ENCODE data around the gene PACRG.

Gene PACRG

GRCh38 chr6:163352011-163352685, 624.4 kb downstream of the PACRG start:
- TF ChIP-seq, protein P1, sequence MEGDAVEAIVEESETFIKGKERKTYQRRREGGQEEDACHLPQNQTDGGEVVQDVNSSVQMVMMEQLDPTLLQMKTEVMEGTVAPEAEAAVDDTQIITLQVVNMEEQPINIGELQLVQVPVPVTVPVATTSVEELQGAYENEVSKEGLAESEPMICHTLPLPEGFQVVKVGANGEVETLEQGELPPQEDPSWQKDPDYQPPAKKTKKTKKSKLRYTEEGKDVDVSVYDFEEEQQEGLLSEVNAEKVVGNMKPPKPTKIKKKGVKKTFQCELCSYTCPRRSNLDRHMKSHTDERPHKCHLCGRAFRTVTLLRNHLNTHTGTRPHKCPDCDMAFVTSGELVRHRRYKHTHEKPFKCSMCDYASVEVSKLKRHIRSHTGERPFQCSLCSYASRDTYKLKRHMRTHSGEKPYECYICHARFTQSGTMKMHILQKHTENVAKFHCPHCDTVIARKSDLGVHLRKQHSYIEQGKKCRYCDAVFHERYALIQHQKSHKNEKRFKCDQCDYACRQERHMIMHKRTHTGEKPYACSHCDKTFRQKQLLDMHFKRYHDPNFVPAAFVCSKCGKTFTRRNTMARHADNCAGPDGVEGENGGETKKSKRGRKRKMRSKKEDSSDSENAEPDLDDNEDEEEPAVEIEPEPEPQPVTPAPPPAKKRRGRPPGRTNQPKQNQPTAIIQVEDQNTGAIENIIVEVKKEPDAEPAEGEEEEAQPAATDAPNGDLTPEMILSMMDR (conservative IDR thresholded peaks at IDR 0.05; ENCODE audit: low read depth, low read length), result no peak
- no peak for DNase-seq (ENCODE audit: low read depth)

GRCh38 chr6:163352966-163353365, 625.2 kb downstream of the PACRG start:
- DNase-seq (ENCODE audit: low read depth), result no peak
- H3K4me3 ChIP-seq (ENCODE audit: low read depth, low read length), result no peak overlapping the region
- TF ChIP-seq, protein P1 (conservative IDR thresholded peaks at IDR 0.05; ENCODE audit: low read depth, low read length), result no peak

More at GRCh38 chr6:163352011-163352685, 624.4 kb downstream of the PACRG start:
- H3K4me3 ChIP-seq (ENCODE audit: low read depth, low read length), result no peak overlapping the region

DNA sequence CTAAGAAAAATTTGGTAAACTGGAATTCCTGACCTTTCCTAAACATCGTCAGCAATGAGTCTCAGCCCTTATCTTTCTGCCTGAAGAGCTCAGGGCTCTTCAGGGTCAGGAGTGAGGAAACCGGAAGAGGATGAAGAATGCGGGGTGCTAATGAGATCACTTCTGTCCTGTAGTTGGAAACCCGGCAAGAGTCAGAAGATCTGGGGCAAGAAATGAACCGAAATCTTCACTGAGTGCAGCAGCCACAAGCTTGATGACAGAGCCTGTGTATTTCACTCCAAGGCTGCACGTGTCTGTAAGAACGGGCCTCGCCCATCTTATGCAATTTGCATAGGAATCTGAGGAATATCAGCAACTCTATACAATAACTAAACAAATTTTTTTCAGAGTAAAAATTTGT, 626.3 kb downstream of the PACRG start:
- no peak overlapping the region for H3K4me3 ChIP-seq (ENCODE audit: low read depth, low read length)
- DNase-seq (ENCODE audit: low read depth), result peak; percentile 84
- TF ChIP-seq, protein P1 (conservative IDR thresholded peaks at IDR 0.05; ENCODE audit: low read depth, low read length), result no peak

DNA sequence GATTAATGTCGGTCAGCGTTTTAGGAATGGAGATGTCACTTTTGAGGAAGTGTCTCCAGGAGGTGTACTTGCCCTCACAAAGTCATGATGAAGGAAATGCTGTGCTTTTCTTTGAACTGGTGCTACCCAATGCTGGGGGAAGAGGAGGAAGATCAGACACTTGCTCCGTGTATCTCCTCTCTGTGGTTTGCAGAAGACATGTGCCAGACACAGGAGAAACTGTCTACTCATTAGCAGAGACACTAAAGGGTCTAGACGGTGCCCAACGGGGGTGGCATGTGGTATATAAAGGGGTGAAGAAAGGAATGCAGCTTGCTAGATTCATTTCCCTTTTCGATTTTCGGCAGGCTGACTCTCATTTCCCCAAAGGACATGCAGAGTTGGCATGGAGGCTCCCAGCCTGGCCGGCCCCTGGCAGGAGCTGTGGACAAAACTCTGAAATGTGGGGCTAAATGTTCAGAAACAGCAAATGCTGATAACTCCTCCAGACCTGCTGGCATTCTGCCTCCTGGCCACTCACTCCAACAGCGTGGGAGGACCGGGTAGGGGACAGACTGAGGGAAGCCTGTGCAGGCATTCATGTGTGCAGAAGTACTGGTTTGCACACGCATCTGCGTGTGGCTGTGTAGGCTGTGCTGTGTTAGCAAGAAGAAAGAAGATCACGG, 627.1 kb downstream of the PACRG start:
- H3K4me3 ChIP-seq (ENCODE audit: low read depth, low read length), result no peak overlapping the region
- TF ChIP-seq, protein P1 (conservative IDR thresholded peaks at IDR 0.05; ENCODE audit: low read depth, low read length), result no peak
- no peak for DNase-seq (ENCODE audit: low read depth)

DNA sequence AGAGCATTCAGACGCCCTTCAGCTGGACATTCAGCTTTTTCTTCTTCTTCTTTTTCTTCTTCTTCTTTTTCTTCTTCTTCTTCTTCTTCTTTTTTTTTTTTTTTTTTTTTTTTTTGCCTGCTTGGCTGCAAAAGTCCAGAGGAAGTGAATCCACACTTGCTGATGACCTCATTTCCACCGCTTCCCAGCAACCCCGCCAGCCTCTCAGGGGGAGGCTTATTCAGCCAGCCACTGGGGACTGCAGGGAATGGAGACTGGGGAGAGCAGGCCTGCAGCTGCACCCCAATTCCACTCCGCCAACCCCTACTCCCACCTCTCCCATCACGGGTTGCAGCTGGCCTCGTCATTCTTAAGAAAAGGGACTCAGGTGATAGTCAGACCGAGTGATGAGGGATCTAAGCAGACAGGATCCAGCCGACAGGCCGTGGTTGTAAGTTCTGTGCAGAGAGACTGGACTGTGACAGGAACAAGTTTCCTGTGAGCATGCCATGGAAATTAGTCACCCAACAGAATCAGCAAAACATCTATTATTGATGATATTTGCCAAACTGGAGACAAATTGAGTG, 627.7 kb downstream of the PACRG start:
- TF ChIP-seq, protein P1 (conservative IDR thresholded peaks at IDR 0.05; ENCODE audit: low read depth, low read length), result no peak
- H3K4me3 ChIP-seq (ENCODE audit: low read depth, low read length), result peak overlapping the region; percentile 32
- DNase-seq (ENCODE audit: low read depth), result peak; percentile 76

- H3K4me3 ChIP-seq (ENCODE audit: low read depth, low read length), result no peak overlapping the region
- DNase-seq (ENCODE audit: low read depth), result peak; percentile 87
Observed at GRCh38 chr6:163356324-163356723, 628.5 kb downstream of the PACRG start.

More at GRCh38 chr6:163356324-163356723, 628.5 kb downstream of the PACRG start:
- TF ChIP-seq, protein P1 (conservative IDR thresholded peaks at IDR 0.05; ENCODE audit: low read depth, low read length), result no peak

All from choroid plexus epithelial cell (primary cell).